Activated naive CD4-positive, alpha-beta T cell treated with anti-CD3 and anti-CD28 coated beads, Interleukin-2, amount 10 ng/mL, durations not matched to agents 7 days and 5 days (primary cell): ENCODE measurements around the gene FOXA2.

Experiments
- CTCF ChIA-PET: fragments of 350-600 bp; sonication (Branson Sonifier 250); formaldehyde crosslinking; loops from one replicate; lab custom pipeline; 2021; ENCODE audit warnings: antibody characterized with exemption; lab: Charles Lee
- DNase-seq: peaks from one replicate; pipeline ENCODE4 v3.0.0-alpha.2; 2020
- H3K27ac Mint-ChIP-seq: one replicate; pipeline ENCODE4 v1.8.0; 2021; ENCODE audit warnings: mild to moderate bottlenecking, moderate library complexity, mixed read lengths
- H3K27me3 Mint-ChIP-seq: one replicate; pipeline ENCODE4 v1.8.0; 2021; ENCODE audit warnings: mild to moderate bottlenecking, mixed read lengths
- H3K36me3 Mint-ChIP-seq: one replicate; pipeline ENCODE4 v1.8.0; 2021; ENCODE audit warnings: mixed read lengths
- H3K4me1 Mint-ChIP-seq: one replicate; pipeline ENCODE4 v1.8.0; 2021; ENCODE audit warnings: mixed read lengths
- H3K4me3 Mint-ChIP-seq: one replicate; pipeline ENCODE4 v1.8.0; 2021; ENCODE audit warnings: mild to moderate bottlenecking, moderate library complexity, mixed read lengths
- H3K9me3 Mint-ChIP-seq: one replicate; pipeline ENCODE4 v1.8.0; 2021; ENCODE audit warnings: mixed read lengths

The FOXA2 gene

DNA sequence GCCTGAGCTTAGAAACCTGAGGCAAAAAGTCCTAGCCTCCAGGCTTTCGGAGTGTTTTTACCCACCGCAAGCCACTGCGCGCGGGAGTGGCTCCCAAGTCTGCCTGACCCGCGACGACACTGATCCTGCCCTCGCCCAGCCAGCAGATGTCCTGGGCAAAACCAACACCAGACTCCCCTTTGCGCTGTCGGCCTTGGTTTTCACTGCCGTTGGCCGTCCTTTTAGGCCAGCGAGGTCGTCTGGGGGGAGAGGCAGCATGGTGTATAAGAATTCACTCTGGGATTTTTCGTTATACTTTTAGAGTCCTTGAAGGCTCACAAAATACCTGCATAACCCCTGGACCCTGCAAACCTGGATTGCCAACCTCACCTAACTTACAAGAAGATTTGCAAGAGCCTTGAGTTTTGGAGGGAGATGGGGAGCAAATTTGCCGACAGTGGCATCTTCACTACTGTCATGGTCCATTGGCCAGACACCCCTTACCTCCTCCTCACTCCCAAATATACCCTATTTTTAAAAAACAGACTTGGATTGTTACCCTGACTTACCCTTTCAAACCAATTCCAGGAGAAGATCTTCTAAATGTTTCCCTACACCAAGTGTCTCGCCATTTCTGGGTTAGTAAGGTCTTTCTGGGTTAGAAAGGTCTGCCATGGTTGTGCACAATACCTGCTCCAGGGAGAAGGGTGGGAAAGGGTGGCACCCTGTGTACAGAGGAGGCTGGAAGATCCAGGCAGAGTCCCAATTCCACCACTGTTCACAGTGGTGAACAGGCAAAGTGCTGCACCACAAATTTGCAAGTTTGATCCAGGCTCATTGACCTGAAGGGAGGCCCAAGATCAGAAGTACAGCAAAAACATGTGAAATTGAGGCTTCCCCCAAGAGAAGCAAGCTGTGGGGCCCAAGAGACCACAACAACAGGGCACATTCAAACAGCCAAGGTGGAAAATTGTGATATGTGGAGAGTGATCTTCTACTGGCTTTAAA lies 4.4 kb downstream of the FOXA2 start:
- H3K27me3 Mint-ChIP-seq: peaks cover 96% of the 10 kb centered on the region
- CTCF ChIA-PET: no interaction called here
- H3K4me3 Mint-ChIP-seq: no peak overlapping the region
- H3K36me3 Mint-ChIP-seq: peaks cover 6% of the 10 kb centered on the region
- peak overlapping the region; percentile 19 for H3K27ac Mint-ChIP-seq
- DNase-seq: no peak
- H3K9me3 Mint-ChIP-seq: no peaks in the 10 kb centered on the region
- peaks cover 7% of the 10 kb centered on the region for H3K4me1 Mint-ChIP-seq

DNA sequence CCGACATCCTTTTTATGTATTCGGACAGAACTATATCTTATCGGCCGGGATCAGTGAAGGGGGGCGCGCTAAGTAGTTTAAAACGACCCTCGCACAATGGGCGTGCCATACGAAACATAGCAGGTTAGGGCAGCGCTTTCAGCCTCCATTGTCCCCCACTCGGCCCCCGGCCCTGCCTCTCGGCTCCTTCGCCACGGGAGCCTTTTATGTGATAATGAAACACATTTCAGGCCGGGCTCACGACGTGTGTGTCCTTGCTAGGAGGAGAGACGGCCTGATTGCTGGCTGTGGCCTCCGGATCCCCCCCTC lies 5.3 kb downstream of the FOXA2 start:
- Mint-ChIP-seq H3K4me1 (peaks cover 7% of the 10 kb centered on the region), H3K27me3 (peaks cover 97% of the 10 kb centered on the region), H3K4me3 (no peak overlapping the region), H3K36me3 (peaks cover 6% of the 10 kb centered on the region), H3K27ac (no peak overlapping the region), H3K9me3 (no peaks in the 10 kb centered on the region)
- CTCF ChIA-PET: no interaction called here
- no peak for DNase-seq

DNA sequence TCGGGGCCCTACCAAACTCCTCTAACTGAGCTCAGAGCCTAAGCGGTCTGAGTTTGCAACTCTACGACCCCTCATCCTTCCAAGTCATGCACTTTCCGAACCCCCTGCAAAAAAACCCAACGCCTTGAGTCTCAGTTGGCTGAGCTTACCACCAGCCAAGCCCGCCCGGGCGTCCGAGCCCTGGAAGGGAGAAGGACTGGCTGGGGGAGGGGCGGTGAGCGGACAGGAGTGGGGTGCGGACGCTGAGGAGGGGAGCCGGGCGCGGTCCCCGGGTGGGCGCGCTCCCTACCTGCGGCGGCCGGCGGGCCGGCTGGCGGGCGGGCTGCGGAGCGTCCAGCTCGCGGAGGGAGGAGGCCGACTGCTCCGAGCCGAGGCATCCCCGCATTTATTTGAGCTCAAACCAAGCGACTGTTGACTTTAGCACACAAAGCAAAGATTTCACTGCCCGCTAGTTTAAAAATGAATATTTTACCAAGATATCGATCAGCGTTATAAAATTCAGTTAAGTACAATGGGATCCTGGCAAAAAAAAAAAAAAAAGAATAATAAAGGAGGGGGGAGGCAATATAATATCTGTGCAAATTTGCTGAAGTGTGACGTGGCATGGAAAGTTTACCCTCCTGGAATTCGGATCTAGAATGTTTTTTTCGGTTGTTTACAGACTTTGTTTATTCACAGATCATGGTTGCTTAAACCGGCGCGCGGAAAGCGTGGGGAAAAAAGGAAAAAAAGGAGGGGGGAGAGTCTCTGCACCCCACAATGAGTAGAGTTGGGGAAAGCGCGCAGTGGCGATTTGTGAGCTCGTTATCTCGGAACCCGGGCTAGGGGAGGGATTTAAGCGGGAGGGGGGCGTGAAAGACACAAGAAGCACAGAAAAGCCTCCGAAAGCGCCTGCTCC lies 5.9 kb downstream of the FOXA2 start:
- no peak overlapping the region for H3K4me3 Mint-ChIP-seq
- H3K27ac Mint-ChIP-seq: peak overlapping the region; percentile 42
- DNase-seq: no peak
- H3K27me3 Mint-ChIP-seq: peaks cover 95% of the 10 kb centered on the region
- peaks cover 7% of the 10 kb centered on the region for H3K4me1 Mint-ChIP-seq
- no peaks in the 10 kb centered on the region for H3K9me3 Mint-ChIP-seq
- CTCF ChIA-PET: no interaction called here
- peaks cover 6% of the 10 kb centered on the region for H3K36me3 Mint-ChIP-seq

- DNase-seq: no peak
- H3K4me1 Mint-ChIP-seq: peaks cover 7% of the 10 kb centered on the region
- H3K27me3 Mint-ChIP-seq: peaks cover 95% of the 10 kb centered on the region
- CTCF ChIA-PET: no interaction called here
- peaks cover 6% of the 10 kb centered on the region for H3K36me3 Mint-ChIP-seq
- H3K4me3 Mint-ChIP-seq: no peak overlapping the region
- no peaks in the 10 kb centered on the region for H3K9me3 Mint-ChIP-seq
- no peak overlapping the region for H3K27ac Mint-ChIP-seq
Observed at GRCh38 chr20:22577515-22578220, 6.7 kb downstream of the FOXA2 start.

- Mint-ChIP-seq H3K36me3 (peaks cover 6% of the 10 kb centered on the region), H3K4me3 (no peak overlapping the region), H3K9me3 (no peaks in the 10 kb centered on the region), H3K4me1 (peaks cover 7% of the 10 kb centered on the region), H3K27ac (no peak overlapping the region), H3K27me3 (peaks cover 95% of the 10 kb centered on the region)
- CTCF ChIA-PET: no interaction called here
- DNase-seq: no peak
Observed at GRCh38 chr20:22576733-22577514, 7.4 kb downstream of the FOXA2 start.

DNA sequence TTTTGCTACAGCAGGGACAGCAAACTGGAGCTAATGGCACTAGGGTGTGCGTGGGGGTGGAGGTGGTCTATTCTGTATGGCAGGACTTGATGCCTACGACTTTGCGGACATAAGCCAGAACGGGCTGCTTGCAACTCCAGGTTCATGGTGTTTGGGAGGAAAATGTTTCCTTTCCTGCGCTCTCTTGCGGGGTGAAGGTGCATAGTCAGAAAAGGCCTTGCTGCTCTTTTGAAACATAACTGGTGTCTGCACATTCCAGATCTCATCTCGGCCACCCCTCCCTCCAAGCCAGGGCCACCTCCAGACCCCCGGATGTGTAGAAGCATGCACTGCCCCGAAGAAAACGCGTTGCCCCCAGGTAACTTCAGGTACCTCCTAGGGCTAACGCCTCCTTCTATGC lies 8.1 kb downstream of the FOXA2 start:
- DNase-seq: no peak
- H3K27me3 Mint-ChIP-seq: peaks cover 95% of the 10 kb centered on the region
- no peak overlapping the region for H3K27ac Mint-ChIP-seq
- CTCF ChIA-PET: no interaction called here
- peaks cover 7% of the 10 kb centered on the region for H3K4me1 Mint-ChIP-seq
- no peaks in the 10 kb centered on the region for H3K36me3 Mint-ChIP-seq
- no peaks in the 10 kb centered on the region for H3K9me3 Mint-ChIP-seq
- H3K4me3 Mint-ChIP-seq: no peak overlapping the region

- Mint-ChIP-seq H3K27ac (peak overlapping the region; percentile 12), H3K36me3 (no peaks in the 10 kb centered on the region), H3K9me3 (no peaks in the 10 kb centered on the region), H3K4me1 (peaks cover 7% of the 10 kb centered on the region), H3K27me3 (peaks cover 95% of the 10 kb centered on the region), H3K4me3 (no peak overlapping the region)
- CTCF ChIA-PET: no interaction called here
- DNase-seq: no peak
Observed at GRCh38 chr20:22575737-22576136, 8.6 kb downstream of the FOXA2 start.

GRCh38 chr20:22575087-22575721 lies 9.2 kb downstream of the FOXA2 start:
- Mint-ChIP-seq H3K4me3 (no peak overlapping the region), H3K27me3 (peaks cover 90% of the 10 kb centered on the region), H3K4me1 (peaks cover 7% of the 10 kb centered on the region), H3K9me3 (no peaks in the 10 kb centered on the region), H3K36me3 (no peaks in the 10 kb centered on the region), H3K27ac (no peak overlapping the region)
- DNase-seq: no peak
- CTCF ChIA-PET: no interaction called here

DNA sequence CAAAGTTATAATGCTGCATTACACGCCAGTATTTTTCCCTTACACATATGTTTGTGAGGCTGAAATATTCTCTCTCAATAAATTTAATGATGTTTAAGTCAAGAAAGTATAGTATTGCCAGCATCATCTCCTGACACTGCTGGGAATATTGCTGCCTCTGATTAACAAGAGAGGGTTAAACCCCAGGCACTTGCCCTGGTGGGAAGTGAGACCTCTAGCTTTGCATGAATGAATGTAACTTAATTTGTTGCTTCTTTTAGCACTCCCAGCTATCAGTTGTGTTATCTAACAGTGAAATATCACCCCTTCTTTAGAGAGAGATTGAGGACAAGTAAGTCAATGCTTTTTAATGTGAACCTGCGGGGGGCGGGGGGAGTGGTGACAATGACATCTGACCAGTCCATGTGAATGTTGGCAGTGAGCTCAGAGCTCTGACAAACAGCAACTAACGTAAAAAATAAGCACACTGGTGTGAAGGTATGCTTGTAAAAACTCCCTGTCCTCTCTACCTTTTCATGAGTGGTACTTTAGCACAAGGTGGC lies 9.8 kb downstream of the FOXA2 start:
- CTCF ChIA-PET: no interaction called here
- DNase-seq: no peak
- Mint-ChIP-seq H3K9me3 (no peaks in the 10 kb centered on the region), H3K4me3 (no peak overlapping the region), H3K36me3 (no peaks in the 10 kb centered on the region), H3K27me3 (peaks cover 84% of the 10 kb centered on the region), H3K27ac (no peak overlapping the region), H3K4me1 (peaks cover 7% of the 10 kb centered on the region)

- Mint-ChIP-seq H3K27ac (no peak overlapping the region), H3K4me3 (no peak overlapping the region), H3K9me3 (no peaks in the 10 kb centered on the region), H3K36me3 (no peaks in the 10 kb centered on the region), H3K27me3 (peaks cover 84% of the 10 kb centered on the region), H3K4me1 (peaks cover 7% of the 10 kb centered on the region)
- no peak for DNase-seq
- CTCF ChIA-PET: no interaction called here
Observed at GRCh38 chr20:22572491-22572890, 11.9 kb downstream of the FOXA2 start.

DNA sequence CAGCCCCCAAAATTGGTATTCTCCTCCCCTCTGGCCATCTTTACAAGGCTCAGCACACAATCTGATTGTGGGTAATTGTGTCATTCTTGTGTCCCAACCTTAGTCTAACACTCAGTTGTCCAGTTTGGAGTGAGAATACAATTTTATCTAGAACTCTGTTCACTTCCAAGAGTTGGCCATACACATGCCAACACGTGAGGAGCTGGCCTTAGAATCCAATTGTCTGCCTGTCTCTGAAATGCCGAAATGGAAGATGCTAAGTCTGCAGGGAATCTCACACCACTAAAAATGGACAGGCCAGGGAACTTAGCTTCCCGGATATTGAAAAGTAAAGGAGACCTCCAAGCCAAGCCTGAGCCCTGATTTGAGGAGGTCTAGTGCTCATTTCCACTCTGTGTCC lies 12.3 kb downstream of the FOXA2 start:
- Mint-ChIP-seq H3K27me3 (peaks cover 84% of the 10 kb centered on the region), H3K4me3 (no peak overlapping the region), H3K4me1 (peaks cover 7% of the 10 kb centered on the region), H3K9me3 (no peaks in the 10 kb centered on the region), H3K27ac (no peak overlapping the region), H3K36me3 (no peaks in the 10 kb centered on the region)
- DNase-seq: no peak
- CTCF ChIA-PET: no interaction called here

GRCh38 chr20:22569353-22569752 lies 15.0 kb downstream of the FOXA2 start:
- CTCF ChIA-PET: interaction anchor here (0.7 kb wide), 1 partner anchor 17 kb away, joined by 4 read pairs; no protein-coding TSS in a partner anchor

DNA sequence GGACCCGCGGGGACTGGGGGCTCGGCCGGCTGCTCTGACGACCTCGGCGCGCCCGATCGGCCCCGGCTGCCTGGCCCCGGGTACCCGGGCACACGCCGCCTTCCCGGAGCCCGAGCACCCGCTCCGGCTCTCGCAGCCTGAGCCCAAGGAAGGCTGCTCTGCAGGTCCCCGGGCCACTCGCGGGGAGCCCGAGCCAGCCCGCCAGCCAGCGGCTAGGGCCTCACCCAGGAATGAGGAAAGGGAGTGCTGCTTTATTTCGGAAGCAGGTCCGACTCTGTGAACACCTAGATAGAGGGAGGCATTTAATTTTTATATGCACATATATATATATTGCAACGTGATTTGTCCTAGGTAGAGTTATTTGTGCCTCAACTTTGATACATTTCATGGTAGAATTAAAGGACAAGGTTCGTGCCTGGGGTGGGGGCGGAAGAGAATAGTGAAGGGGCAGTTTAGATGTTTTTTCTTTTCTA lies 15.5 kb downstream of the FOXA2 start:
- Mint-ChIP-seq H3K27me3 (peaks cover 73% of the 10 kb centered on the region), H3K36me3 (no peaks in the 10 kb centered on the region), H3K27ac (no peak overlapping the region), H3K4me3 (no peak overlapping the region), H3K4me1 (no peaks in the 10 kb centered on the region), H3K9me3 (no peaks in the 10 kb centered on the region)
- CTCF ChIA-PET: no interaction called here
- no peak for DNase-seq

More at GRCh38 chr20:22569353-22569752, 15.0 kb downstream of the FOXA2 start:
- no peak overlapping the region for H3K27ac Mint-ChIP-seq
- H3K4me1 Mint-ChIP-seq: no peaks in the 10 kb centered on the region
- H3K27me3 Mint-ChIP-seq: peaks cover 70% of the 10 kb centered on the region
- no peak overlapping the region for H3K4me3 Mint-ChIP-seq
- H3K9me3 Mint-ChIP-seq: no peaks in the 10 kb centered on the region
- H3K36me3 Mint-ChIP-seq: no peaks in the 10 kb centered on the region
- no peak for DNase-seq
